Right forelimb (tissue), 1 donor: ENCODE measurements around the gene NUDT14.

Experiments
- DNase-seq: peaks from one replicate; pipeline ENCODE4 v3.0.0-alpha.2; 2018

Gene NUDT14

GRCh38 chr14:105126126-105126980 lies 54.8 kb downstream of the NUDT14 start:
- DNase-seq: no peak

- DNase-seq: no peak
These were observed 56.3 kb downstream of the NUDT14 start for GRCh38 chr14:105124823-105125222.

GRCh38 chr14:105123981-105124765 lies 56.9 kb downstream of the NUDT14 start:
- no peak for DNase-seq

GRCh38 chr14:105123064-105123665 lies 57.9 kb downstream of the NUDT14 start:
- no peak for DNase-seq
